ENCODE results near the gene HDHD2. TPM values are rescaled to one million over a fixed set of nuclear protein-coding genes. Genes with fewer than 3 reads are reported as not detected.

Gene HDHD2
- total RNA-seq, 2 experiments from 2014 or later, result 27.7 to 28.9 TPM

DNA sequence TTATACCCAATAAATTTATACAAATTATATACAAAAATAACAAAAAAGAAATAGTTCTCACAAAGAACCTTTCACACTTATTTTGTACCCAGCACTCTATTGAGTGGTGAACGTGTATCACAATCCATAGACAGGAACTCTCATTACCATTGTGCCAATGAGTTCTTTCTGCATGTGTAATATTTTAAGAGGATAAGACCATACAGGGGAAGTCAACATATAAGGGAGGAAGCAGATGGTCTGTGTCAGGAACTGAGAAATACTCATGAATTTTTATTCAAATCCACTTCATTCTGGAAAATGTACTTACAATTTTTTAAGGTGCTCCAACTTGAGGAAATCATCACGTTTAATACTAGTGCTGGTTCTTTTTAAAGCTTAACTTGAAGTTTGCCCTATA, 87.8 kb downstream of the HDHD2 start:
- Mint-ChIP-seq H3K4me1 (no peaks in the 10 kb centered on the region), H3K36me3 (ENCODE audit: low read depth) (no peaks in the 10 kb centered on the region), H3K27ac (no peak overlapping the region), H3K27me3 (no peaks in the 10 kb centered on the region), H3K4me3 (no peak overlapping the region), H3K9me3 (ENCODE audit: low read depth) (no peaks in the 10 kb centered on the region)
- no peak for ATAC-seq
- no peak for DNase-seq
- CTCF ChIA-PET, result interaction anchor here (0.6 kb wide), 2 partner anchors 291 to 1427 kb away, joined by 3 read pairs; no protein-coding TSS in a partner anchor
- POLR2A ChIA-PET, result no interaction called here
- intact Hi-C loops (cut with DNase I, micrococcal nuclease), result no loop called here

Other genes with a start within 250 kb of the HDHD2 start
- gene PIAS2, start 233.0 kb downstream of the HDHD2 start, total RNA-seq, result 10 to 100 TPM; 27.1 to 28.2 TPM
- gene KATNAL2, start 232.9 kb downstream of the HDHD2 start, total RNA-seq, result 1 to 10 TPM; 1.1 to 1.4 TPM
- gene ELOA2, start 114.9 kb downstream of the HDHD2 start, total RNA-seq, result not detected
- 10 to 100 TPM in 1 of 2 experiments, 1 to 10 TPM in 1; 9.0 to 11.5 TPM for gene IER3IP1, start 25.9 kb upstream of the HDHD2 start, total RNA-seq
- under 1 TPM; 0.14 to 0.21 TPM for gene SKOR2, start 101.2 kb upstream of the HDHD2 start, total RNA-seq